HG03520 (cell line): ENCODE data around the gene TMF1.
A peak's percentile ranks its signal among the peaks of the same experiment; 100 is the strongest.

Experiments used
- ATAC-seq: cut with Tn5 transposase; IDR thresholded peaks from one replicate; pipeline ENCODE4 v1.9.1; 2021; ENCODE audit warnings: mild to moderate bottlenecking, moderate library complexity; ENCODE audit not compliant: unreplicated experiment

Gene TMF1

DNA sequence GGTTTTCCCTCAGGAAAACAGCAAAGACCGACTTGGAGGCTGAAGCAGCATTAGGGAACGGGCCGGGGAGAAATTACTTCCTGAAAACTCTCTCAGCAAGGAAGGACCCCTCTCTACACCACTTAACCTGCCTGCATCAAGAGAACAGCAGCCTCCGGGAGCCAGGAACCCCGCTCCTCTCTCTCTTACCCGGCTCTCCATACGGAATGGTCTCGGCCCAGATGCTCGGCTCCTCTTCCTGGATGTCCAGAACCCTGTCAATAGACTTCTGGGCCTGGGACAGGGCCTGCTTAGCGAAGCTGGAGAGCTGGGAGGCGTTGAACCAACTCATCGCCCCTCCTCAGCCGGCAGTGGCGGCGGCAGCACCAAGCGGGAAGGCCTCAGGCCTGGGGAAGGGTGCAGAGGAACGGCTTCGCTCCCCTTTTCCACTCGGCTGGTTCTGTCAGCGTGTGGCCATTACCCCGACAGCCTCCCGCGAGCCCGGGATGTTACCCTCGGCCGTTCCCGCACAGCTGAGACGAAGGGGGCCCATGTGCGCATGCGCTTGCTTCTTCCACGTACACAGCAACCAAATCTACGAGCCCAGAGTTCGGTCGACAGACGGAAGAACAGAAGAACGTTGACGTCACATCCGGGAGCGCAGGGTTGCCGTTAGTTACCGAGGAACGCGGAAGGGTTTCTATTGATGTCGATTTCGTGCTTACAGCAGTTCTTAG lies at the start of gene TMF1:
TSS of gene TMF1 (minus strand) at position 578 of the 716 bp plus-strand sequence. CDS start at position 331, 247 bp downstream.
- ATAC-seq, result peak; percentile 97

DNA sequence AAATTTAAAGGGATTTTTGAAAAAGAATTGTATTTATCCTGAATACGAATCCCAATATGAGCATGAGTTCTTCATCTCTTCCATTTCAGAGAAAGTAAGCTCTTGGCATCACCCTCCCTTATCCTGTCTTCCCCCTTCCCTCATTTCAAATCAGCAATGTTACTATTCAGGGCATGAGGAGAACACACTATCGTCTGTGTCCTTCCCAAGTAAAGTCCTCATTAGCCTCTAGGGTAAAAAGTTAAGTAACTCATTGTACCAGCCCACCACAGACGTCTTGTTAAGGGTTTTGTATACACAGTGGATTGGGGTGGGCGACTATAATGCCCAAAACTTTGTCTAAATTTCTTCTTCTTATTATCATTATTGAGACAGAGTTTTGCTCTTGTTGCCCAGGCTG lies 47.4 kb upstream of the TMF1 start:
- ATAC-seq, result no peak

DNA sequence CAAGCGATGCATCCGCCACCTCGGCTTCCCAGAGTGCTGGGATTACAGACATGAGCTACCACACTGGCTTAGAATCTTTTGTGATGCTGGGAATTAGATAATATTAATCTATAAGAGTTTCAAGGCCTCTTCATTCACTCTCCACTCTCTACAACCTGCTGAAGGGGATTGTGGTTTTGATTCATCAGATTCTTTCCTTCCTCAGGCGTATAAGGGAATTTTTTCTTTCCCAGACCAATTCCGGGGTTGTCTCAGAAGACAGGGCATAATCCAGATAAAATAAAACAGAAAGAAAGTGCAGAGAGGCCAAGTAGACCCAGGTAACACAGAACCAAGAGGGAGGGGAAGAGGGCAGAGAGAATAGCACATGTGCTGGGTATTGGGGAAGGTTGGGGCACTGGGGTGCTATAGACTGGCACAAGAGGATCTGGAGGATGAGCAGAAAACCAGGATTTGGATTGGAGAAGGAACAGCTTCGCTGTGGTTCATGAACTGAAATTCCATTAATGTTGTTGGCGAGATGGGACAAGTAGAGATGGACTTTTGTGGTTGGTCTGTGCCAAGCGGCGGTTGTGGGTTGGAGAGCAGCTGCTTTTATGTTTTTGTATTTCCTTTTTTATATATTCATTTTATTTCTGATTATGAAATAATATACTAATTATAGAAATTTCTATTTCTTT lies 45.4 kb upstream of the TMF1 start:
- no peak for ATAC-seq

DNA sequence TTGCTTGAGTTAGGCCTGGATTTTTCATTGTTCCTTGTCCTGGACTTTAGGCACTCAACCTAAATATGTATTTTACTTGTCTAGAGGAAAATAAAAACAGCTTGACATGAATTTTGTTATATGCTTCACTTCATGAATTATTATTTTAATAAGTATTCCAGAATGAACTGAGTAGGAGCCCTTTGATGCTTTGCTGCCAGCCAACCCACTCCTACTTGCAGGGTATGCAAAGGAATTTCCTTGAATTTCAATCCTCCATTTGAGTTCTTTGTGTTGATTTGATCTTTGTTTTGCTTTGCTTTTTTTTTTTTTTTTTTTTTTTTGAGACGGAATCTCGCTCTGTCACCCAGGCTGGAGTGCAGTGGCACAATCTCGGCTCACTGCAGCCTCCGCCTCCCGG lies 44.2 kb upstream of the TMF1 start:
- no peak for ATAC-seq

DNA sequence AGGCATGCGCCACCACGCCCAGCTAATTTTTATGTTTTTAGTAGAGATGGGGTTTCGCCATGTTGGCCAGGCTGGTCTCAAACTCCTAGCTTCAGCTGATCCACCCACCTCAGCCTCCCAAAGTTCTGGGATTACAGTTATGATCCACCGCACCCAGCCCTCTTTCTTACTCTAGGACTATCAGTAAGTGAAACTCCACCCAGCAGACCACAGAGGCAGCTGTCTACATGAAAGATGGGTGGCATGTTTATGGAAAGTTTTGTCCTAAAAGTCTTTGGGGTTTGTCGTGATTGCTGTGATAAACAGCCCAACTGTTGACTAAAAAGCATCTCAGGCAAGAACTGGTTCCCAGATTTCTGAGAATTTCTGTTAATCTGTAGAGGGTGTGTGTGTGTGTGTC lies 43.5 kb upstream of the TMF1 start:
- ATAC-seq, result no peak

- no peak for ATAC-seq
These were observed 42.5 kb upstream of the TMF1 start for GRCh38 chr3:69094467-69095205.

DNA sequence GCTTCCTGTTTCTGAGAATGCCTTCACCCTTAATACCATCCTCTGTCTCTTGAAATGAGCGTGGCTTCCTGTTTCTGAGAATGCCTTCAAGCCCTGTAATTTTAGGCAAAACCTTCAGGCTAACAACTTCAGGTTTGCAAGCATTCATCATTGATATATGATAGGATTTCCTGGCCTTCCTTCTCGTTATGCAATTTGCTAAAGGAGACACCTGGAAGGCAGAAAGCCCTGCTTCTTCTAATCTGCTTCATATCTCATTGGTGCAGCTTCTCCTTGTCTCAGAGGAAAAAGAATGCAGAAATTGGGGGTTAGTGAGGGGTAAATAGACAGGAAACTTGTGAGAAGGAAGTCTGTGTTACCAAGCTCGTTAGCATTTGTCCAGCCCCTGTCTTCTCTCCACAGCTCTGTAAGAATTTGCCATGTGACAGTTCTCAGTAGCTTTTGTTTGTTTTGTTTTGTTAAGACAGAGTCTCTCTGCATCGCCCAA lies 39.9 kb upstream of the TMF1 start:
- peak; percentile 72 for ATAC-seq

- no peak for ATAC-seq
These were observed 39.4 kb upstream of the TMF1 start for GRCh38 chr3:69091389-69092029.

DNA sequence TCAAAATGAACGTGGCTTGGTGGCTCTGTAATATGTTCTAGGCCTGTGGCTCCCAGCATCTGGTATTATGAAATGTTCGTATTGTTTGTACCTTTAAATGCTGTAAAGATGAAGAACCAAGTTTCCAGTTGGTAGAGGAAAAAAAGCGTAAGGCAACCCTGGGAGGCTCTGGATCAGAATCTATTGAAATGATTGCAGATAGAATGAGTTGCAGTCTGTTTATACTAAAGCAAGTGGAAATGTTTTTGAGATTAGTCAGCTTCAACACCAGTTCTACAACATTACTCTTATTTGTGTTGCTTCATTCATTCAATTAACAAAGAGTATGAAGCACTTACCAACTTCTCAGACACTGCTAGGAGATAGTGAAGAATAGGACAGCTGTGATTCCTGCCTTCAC lies 37.9 kb upstream of the TMF1 start:
- no peak for ATAC-seq

- ATAC-seq, result peak; percentile 25
These were observed 35.9 kb upstream of the TMF1 start for GRCh38 chr3:69088063-69088462.

GRCh38 chr3:69087030-69087791 lies 35.1 kb upstream of the TMF1 start:
- ATAC-seq, result no peak

DNA sequence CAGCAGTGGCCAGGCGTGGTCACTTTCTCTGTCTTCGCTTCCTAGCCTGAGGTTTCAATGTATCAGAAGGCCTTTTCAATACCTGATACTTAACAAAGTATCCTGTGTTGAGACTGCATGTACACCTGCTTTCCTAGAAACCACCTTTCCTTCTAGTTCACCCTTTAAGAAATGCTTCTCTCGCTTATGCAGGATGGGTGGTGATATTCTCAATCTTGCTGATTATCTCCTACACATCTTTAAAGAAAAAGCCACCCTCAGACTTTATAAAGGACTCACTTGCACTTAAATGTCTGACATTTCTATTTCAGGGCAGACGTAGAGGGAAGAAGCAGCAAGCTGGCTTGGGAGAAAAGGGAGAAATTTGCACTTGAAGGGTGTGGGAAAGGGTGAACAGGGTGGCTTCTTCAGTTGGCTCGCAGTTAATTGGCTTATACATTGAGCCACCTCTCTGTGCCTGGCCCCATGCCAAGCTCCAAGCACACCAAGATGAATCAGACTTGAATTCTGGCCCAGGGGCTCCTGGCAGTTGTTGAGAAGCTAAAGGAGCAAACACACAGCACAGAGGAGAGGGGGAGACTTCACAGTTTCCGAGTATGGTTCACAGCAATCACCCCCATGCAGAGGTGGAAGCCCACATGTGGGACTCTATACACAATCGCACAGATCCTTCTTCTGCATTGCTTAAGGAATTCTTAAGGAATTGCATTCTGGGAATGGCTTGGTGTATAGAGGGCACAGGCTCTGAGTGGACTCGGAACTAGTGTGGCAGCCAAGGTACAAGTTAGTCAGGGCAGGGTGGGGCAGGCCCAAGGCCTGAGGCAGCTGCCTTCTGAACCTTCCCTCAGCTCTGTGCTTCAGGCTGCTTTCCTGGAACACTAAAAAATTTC lies 33.9 kb upstream of the TMF1 start:
- ATAC-seq, result no peak

DNA sequence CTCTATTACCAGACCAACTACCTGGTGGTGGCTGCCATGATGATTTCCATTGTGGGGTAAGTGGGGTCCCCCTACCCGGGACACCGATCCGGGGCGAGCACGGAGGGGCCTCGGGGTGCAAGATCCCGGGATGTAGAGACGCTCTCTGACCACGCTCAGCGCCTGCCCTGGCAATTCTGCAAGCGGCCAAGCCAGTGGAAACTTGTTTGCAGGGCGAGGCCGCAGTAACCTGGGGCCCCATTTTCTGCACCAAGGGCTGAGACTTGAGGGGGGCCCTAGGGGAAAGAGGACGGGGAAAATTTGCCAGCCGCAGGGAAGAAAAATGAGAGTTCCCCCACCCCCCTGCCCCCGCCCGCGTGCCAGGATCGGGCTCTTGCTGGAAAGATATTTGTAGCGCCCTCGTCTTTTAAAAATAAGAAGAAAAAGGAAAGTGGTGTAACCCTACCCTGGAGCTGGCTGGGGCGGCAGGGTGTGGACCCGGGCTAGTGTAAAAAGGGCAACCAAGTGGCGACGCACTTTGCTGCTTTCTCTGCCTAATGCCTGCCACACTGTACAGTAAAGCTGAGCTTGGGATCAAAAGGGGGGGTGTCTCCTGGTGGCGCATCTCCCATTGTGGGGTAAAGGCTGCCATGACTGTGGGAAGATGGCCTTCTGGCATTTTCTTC lies 33.2 kb upstream of the TMF1 start:
- no peak for ATAC-seq

DNA sequence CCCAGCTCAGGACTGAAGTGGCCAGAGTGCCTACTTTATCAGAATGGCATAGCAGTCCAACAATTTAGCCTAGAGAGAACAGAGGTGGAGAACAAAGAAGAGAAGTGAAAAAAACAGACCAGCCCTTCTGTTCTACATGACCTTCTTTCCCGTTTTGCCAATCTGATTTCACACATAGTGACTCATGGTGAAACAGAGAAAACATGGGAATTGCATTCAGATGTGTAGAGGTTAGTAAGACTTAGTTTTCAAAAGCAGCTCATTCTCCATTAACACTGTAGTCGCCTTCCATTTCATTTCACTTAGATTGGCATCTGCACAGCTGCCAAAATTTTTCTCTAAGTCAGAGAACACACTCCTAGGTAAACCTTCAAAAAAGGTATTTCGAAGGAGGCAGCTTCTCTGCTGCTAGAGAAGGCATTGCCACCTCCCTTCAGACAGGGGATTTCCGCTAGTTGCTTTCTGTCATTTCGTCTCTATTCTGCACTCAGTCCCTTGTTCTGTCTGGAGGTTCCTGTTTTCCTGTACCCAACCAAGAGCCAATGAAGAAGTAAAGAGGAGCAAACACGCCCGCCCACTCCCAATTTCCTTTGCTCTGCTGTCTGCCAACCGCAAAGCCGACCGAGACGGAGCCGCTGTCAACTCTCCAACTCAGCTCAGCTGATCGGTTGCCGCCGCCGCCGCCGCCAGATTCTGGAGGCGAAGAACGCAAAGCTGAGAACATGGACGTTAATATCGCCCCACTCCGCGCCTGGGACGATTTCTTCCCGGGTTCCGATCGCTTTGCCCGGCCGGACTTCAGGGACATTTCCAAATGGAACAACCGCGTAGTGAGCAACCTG lies 32.4 kb upstream of the TMF1 start, which contains the start of gene ARL6IP5:
TSS of gene ARL6IP5 (plus strand) at position 612 of the 842 bp plus-strand sequence. CDS start at position 723, 111 bp downstream.
- ATAC-seq, result peak; percentile 40

DNA sequence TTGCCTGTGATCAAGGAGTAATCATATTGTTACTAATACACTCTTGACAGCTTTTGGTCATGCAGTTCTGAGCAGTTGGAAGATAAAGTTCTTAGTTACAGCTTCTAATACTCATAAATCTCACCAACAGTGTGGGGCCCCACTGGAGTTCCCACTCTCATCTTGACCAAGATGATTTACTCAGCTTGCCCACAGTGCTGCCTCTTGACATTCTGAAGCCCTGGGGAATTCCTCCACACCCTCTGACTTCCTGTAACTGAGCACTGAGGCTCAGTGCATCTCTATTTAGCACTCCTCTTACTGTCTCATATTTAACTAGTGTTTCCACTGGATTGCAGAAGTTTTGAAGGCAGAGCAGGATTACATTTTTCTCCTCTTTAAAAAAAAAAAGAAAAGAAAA lies 30.7 kb upstream of the TMF1 start:
- ATAC-seq, result peak; percentile 43

GRCh38 chr3:69082361-69082760 lies 30.2 kb upstream of the TMF1 start:
- no peak for ATAC-seq

DNA sequence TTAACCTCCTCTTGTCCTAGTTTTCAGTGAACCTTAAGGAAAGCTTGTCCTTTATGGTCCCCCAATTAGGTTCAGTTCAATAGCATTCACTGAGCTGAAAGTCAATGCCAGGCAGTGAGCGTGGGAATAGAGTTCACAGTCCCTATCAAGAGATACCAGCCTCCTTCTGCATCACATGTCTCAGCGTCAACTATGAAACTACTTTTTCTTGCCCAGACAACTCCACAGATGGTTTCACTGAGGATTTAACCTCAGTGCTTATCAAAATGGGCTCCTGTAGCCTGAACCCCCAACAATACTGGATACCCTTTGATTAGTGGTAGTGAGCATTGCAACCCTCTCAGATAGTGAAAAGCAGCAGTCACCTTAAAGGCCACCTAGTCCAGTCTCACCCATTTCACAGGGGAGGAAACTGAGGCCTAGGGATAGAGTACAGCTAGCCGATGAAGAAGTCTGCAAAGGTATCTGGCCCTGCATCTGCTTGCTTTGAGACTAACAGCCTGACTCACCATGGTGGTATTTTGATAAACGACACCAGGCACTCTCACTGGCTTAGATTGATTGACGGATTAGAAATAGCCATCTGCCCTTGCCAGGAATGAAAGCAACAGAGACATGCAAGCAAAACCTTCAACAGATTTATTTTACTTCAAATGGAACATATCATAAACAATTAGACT lies 29.6 kb upstream of the TMF1 start:
- no peak for ATAC-seq
